Pancreas (tissue), 10 donors: ENCODE results near the gene MYADML2. TPM values are rescaled to one million over a fixed set of nuclear protein-coding genes. Genes with fewer than 3 reads are reported as not detected.

Experiments used
- ATAC-seq, 4 donors: fragments of 200-7000 bp; cut with Tn5 transposase; one replicate each; pipeline versions ENCODE4 v1.8.0 to v1.9.1; 2020; ENCODE audit warnings: mild to moderate bottlenecking in 4 of 4, moderate library complexity in 4 of 4
- DNase-seq, 6 donors: peaks; one replicate each; pipeline ENCODE4 v3.0.0-alpha.2; 2020
- FAIRE-seq: peaks from 2 replicates; lab custom pipeline; 2012; peaks lifted over from hg19 to GRCh38; lab: Jason Lieb, UNC
- H3K27ac ChIP-seq, 4 donors: fragments of 200-600 bp; sonication (generic); 1 replicate in 3 of 4; 2 replicates in 1 of 4; pipeline versions ENCODE4 v1.5.0 to v1.8.0; 2020
- H3K27me3 ChIP-seq, 4 donors: fragments of 200-600 bp; one replicate each; pipeline ENCODE4 v1.8.0; 2021
- H3K36me3 ChIP-seq, 3 donors: fragments of 200-600 bp; sonication (generic) in 1 of 3; one replicate each; pipeline versions ENCODE4 v1.5.0 to v1.8.0; 2020 to 2021
- H3K4me1 ChIP-seq, 3 donors: fragments of 200-600 bp; one replicate each; pipeline ENCODE4 v1.8.0; 2021
- H3K4me3 ChIP-seq, 4 donors: fragments of 200-600 bp; sonication (generic) in 2 of 4; one replicate each; pipeline versions ENCODE4 v1.5.0 to v1.8.0; 2020 to 2021
- H3K9me3 ChIP-seq, 4 donors: fragments of 200-600 bp; one replicate each; pipeline ENCODE4 v1.8.0; 2021
- WGBS, 2 donors: extraction: QIAGEN DNeasy Blood & Tissue Kit; methylation state at CpG; one replicate each; pipeline ENCODE4 v1.1.7; 2013; 5-methylcytosine and 5-hydroxymethylcytosine counted together
- intact Hi-C, 3 donors: fragments of 100-400 bp; cut with DNase I; formaldehyde crosslinking; loops; one replicate each; pipeline versions ENCODE4 v1.11.1 to v1.14.2; 2022
- polyA plus RNA-seq, 2 donors: library from polyadenylated mRNA; stranded (reverse); fragments of 200-250 nt; gene quantifications; one replicate each; pipeline ENCODE4 v1.2.3, GENCODE V29; 2013
- total RNA-seq, 6 donors: library from RNA; stranded (reverse); fragmentation: NEBNext Ultra II Directional in 4 of 6; extraction: Animal tissue kit (Norgen Biotek cat#: 25700) in 4 of 6; gene quantifications; one replicate each; pipeline versions ENCODE4 v1.2.1 to v1.2.4, GENCODE V29; 2021 to 2023
- TF ChIP-seq, protein P1 (sequence below), 4 donors: fragments of 200-600 bp; sonication (generic) in 3 of 4; IDR thresholded peaks; one replicate each; pipeline versions ENCODE4 v1.5.0 to v1.8.0; 2021; ENCODE audit warnings: antibody characterized with exemption in 4 of 4
- donor health status: healthy with polysubstance abuse.
- donor health status: DM: no; HTN: no; CAD: no; lungs with moderate emphysema.
- donor health status: DM: no; HTN: no; CAD: no.
- donor health status: control.
- donor health status: control.
- donor health status: Bipolar disorder and iron deficiency.
- donor health status: DM: yes; HTN: yes; CAD: no.
- donor health status: DM: no; HTN: no; CAD: no.
- donor health status: DM: no; HTN: no; CAD: no.
- donor health status: DM: yes; HTN: yes; CAD: no.

The MYADML2 gene
- total and polyA plus RNA-seq, 8 donors: not detected

DNA sequence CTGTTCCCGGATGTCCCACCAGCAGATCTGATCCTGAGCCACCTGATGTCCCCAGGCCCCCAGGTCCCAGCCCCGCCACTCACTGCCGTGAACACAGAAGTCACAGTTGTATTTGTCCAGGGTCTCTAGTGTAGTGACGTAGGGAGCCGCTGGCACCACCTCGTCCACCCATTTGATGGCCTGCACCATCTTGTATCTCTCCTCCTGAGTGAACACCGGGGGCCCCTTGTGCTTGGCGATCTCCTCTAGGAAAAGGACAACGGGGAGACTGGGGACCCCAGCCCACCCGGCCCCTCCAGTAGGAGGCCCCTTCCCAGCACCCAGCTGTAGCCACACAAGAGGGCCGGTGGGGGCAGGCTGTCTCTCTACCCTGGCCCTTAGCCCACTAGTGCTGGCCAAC, 38.2 kb downstream of the MYADML2 start:
- no peaks in the 10 kb centered on the region for H3K27me3 ChIP-seq
- DNase-seq: peak in 2 of 6 donors; percentile 34 to 69
- 87 to 90% methylated on average over 11 of the region's 11 CpGs for WGBS, 2 donors
- H3K4me3 ChIP-seq: no peak overlapping the region
- TF ChIP-seq, protein P1, sequence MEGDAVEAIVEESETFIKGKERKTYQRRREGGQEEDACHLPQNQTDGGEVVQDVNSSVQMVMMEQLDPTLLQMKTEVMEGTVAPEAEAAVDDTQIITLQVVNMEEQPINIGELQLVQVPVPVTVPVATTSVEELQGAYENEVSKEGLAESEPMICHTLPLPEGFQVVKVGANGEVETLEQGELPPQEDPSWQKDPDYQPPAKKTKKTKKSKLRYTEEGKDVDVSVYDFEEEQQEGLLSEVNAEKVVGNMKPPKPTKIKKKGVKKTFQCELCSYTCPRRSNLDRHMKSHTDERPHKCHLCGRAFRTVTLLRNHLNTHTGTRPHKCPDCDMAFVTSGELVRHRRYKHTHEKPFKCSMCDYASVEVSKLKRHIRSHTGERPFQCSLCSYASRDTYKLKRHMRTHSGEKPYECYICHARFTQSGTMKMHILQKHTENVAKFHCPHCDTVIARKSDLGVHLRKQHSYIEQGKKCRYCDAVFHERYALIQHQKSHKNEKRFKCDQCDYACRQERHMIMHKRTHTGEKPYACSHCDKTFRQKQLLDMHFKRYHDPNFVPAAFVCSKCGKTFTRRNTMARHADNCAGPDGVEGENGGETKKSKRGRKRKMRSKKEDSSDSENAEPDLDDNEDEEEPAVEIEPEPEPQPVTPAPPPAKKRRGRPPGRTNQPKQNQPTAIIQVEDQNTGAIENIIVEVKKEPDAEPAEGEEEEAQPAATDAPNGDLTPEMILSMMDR (IDR thresholded peaks at IDR 0.05): no peak
- no peak for FAIRE-seq
- H3K9me3 ChIP-seq: no peaks in the 10 kb centered on the region
- peaks cover 0 to 9% (median 6%) of the 10 kb centered on the region in 3 donors for H3K36me3 ChIP-seq
- ATAC-seq: no peak
- H3K27ac ChIP-seq: no peak overlapping the region
- intact Hi-C loops: no loop called here
- H3K4me1 ChIP-seq: peaks cover 7 to 10% (median 10%) of the 10 kb centered on the region in 3 donors

DNA sequence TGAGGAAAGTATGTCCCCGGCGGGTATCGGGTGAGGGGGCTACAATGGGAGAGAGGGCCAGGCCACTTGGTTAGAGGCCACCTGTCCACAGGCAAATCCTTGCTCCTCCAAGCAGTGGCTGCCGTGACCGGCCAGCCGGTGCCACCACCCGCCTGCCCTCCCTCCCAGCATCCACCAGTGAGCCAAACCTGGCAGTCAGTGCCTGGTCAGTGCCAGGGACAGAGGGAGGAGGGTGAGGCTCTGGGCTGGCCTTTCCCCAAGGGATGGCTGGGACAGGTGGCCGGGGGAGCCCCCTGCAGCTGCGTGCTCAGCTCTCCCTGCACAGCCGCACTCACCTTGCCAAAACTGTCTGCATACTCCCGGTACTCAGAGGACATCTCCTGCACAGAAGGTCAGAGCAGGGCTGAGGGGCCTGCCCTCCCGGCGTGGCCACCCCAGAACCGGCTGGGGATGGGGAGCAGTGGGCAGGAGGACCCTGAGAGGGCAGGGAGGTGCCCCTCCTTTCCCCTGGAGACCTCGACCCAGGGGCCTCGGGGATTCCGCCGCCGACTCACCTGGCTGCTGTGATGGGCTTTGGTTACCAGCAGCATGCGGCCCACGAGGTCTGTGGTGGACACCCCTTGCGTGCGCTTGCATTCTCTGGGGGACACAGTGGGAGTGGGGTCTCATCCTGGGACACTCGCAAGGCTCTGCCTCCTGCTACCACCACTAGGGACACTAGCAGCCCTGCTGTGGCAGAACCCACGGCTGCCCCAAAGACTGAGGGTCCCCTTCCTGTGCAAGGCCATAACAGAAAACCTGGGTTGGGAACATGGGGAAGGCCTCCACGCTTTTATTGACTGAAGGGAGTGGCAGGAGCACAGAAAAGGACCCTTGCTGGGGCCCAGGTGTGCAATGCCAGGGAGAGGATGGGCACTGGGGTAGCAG, 39.6 kb downstream of the MYADML2 start:
- Histone ChIP-seq H3K4me3 (no peak overlapping the region), H3K9me3 (no peaks in the 10 kb centered on the region), H3K27ac (no peak overlapping the region), H3K27me3 (no peaks in the 10 kb centered on the region), H3K36me3 (no peaks in the 10 kb centered on the region), H3K4me1 (peaks cover 10% of the 10 kb centered on the region in 3 donors)
- intact Hi-C loops: no loop called here
- 92 to 94% methylated on average over 26 of the region's 26 CpGs for WGBS, 2 donors
- DNase-seq: peak in 3 of 6 donors; percentile 42 to 75 (median 56)
- FAIRE-seq: no peak
- no peak for ATAC-seq
- TF ChIP-seq, protein P1 (IDR thresholded peaks at IDR 0.05): no peak

DNA sequence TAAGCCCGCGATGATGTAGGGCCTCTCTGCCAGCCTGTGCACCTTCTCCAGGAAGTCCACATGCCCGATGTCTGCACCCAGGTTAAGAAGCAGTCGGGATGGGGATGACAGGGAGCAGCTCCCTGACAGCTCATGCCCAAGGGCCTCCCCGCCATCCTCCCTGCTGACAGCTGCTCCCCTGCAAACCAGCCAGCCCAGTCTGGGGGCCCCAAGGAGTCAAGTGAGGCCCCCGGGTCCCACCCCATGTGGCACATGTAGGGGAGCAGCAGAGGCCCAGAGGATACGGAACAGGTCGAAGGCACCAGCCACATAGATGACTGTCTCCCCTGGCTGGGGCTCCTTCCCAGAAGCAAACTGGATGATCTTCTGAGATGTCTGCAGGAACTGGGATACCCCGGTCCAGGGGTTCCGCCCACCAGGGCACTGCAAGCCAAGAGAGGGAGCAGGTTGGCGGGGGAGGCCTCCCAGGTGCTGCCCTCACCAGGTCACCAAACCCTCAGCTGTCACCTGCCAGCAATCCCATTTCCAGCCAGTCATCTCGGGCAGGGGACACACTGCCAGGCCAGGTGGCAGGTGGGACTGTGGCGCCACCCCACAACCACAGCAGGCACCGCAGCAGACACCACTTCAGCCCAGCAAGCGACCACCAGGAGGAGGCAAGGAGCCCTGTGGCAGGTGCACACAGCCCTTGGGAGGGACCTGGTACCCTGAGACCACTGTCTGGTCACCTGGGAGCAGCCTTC, 40.4 kb downstream of the MYADML2 start:
- H3K4me1 ChIP-seq: peaks cover 5 to 13% (median 10%) of the 10 kb centered on the region in 3 donors
- 88 to 90% methylated on average over 11 to 15 of the region's 15 CpGs for WGBS, 2 donors
- TF ChIP-seq, protein P1 (IDR thresholded peaks at IDR 0.05): no peak
- peak in 2 of 6 donors; percentile 23 to 70 for DNase-seq
- no peaks in the 10 kb centered on the region for H3K9me3 ChIP-seq
- H3K27ac ChIP-seq: no peak overlapping the region
- no peak for ATAC-seq
- no peak for FAIRE-seq
- no peak overlapping the region for H3K4me3 ChIP-seq
- H3K36me3 ChIP-seq: no peaks in the 10 kb centered on the region
- intact Hi-C loops: no loop called here
- H3K27me3 ChIP-seq: no peaks in the 10 kb centered on the region

DNA sequence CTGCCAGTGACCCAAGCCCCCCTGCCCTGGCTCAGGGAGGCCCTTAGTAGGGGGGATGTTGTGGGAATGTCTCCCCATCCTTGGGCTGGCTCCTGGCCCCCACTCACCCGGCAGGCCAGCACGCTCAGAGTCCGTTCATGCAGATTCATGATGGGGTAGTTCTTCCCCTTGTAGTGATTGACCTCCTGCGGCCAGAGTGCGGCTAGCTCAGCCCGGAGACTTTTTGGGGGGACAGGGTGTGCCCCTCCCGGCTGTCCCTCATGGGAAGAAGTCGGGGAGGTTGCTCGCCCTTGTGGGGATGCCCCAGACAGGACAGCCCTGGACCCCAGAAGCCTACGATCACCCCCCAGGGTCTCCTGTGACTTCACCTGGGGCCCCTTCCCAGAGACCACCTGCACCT, 41.0 kb downstream of the MYADML2 start:
- no peak for FAIRE-seq
- DNase-seq: peak in 2 of 6 donors; percentile 27 to 54
- H3K9me3 ChIP-seq: no peaks in the 10 kb centered on the region
- TF ChIP-seq, protein P1 (IDR thresholded peaks at IDR 0.05): no peak
- WGBS, 2 donors: 95 to 96% methylated on average over 10 of the region's 10 CpGs
- peaks cover 5 to 13% (median 9%) of the 10 kb centered on the region in 3 donors for H3K4me1 ChIP-seq
- no peak overlapping the region for H3K27ac ChIP-seq
- no peaks in the 10 kb centered on the region for H3K36me3 ChIP-seq
- no peaks in the 10 kb centered on the region for H3K27me3 ChIP-seq
- no peak for ATAC-seq
- no peak overlapping the region for H3K4me3 ChIP-seq
- intact Hi-C loops: no loop called here
